Aorta (tissue), 5 donors: ENCODE measurements around the gene HJURP. TPM values are rescaled to one million over a fixed set of nuclear protein-coding genes. Genes with fewer than 3 reads are reported as not detected.

Experiments
- ATAC-seq: fragments of 200-7000 bp; cut with Tn5 transposase; one replicate; pipeline ENCODE4 v1.9.1; 2022; ENCODE audit warnings: moderate library complexity; ENCODE audit not compliant: low FRiP score
- DNase-seq, 2 donors: peaks; one replicate each; pipeline ENCODE4 v3.0.0-alpha.2; 2020
- H3K27ac ChIP-seq, 2 donors: one replicate each; pipeline ENCODE4 v1.5.1; 2013; ENCODE audit warnings: low read length in 2 of 2, mild to moderate bottlenecking in 2 of 2, moderate library complexity in 2 of 2, control low read depth in 1 of 2, inconsistent platforms in 1 of 2, low read depth in 1 of 2
- H3K27me3 ChIP-seq, 2 donors: one replicate each; pipeline ENCODE4 v1.6.1; 2013; ENCODE audit warnings: control low read depth in 1 of 2, low read length in 1 of 2, mild to moderate bottlenecking in 1 of 2, moderate library complexity in 1 of 2; ENCODE audit not compliant: insufficient read depth in 2 of 2, control insufficient read depth in 1 of 2
- H3K36me3 ChIP-seq, 2 donors: one replicate each; pipeline ENCODE4 v1.6.1; 2013; ENCODE audit warnings: control low read depth in 1 of 2, low read length in 1 of 2, mild to moderate bottlenecking in 1 of 2; ENCODE audit not compliant: insufficient read depth in 2 of 2, control insufficient read depth in 1 of 2
- H3K4me1 ChIP-seq, 2 donors: one replicate each; pipeline ENCODE4 v1.6.1; 2013; ENCODE audit warnings: low read length in 2 of 2, control low read depth in 1 of 2, mild to moderate bottlenecking in 1 of 2, moderate library complexity in 1 of 2; ENCODE audit not compliant: insufficient read depth in 2 of 2, control insufficient read depth in 1 of 2
- H3K4me3 ChIP-seq, 2 donors: one replicate each; pipeline ENCODE4 v1.5.1; 2013; ENCODE audit warnings: low read length in 2 of 2, control low read depth in 1 of 2, mild to moderate bottlenecking in 1 of 2
- H3K9me3 ChIP-seq: one replicate; pipeline ENCODE4 v1.6.1; 2013; ENCODE audit warnings: mild to moderate bottlenecking, low read length; ENCODE audit not compliant: control insufficient read depth
- WGBS, 2 donors: extraction: QIAGEN DNeasy Blood & Tissue Kit; methylation state at CpG; one replicate each; pipeline ENCODE4 v1.1.7; 2013; 5-methylcytosine and 5-hydroxymethylcytosine counted together
- intact Hi-C, 2 donors: fragments of 100-400 bp; cut with DNase I; formaldehyde crosslinking; loops; one replicate each; pipeline versions ENCODE4 v1.14.2 to v1.15.0; 2022
- polyA plus RNA-seq, 2 donors: library from polyadenylated mRNA; stranded (reverse); fragments of 200-250 nt; gene quantifications; one replicate each; pipeline ENCODE4 v1.2.3, GENCODE V29; 2013
- total RNA-seq, 2 donors: library from RNA; stranded (reverse); fragmentation: NEBNext Ultra II Directional; extraction: Animal tissue kit (Norgen Biotek cat#: 25700); gene quantifications; one replicate each; pipeline ENCODE4 v1.2.1, GENCODE V29; 2021
- donor health status: healthy with polysubstance abuse.
- donor health status: Bipolar disorder and iron deficiency.
- donor health status: DM: no; HTN: no; CAD: no.
- donor health status: DM: no; HTN: no; CAD: no.
- donor health status: DM: yes; HTN: yes; CAD: no.

HJURP gene
- total and polyA plus RNA-seq, 4 donors: 1.1 TPM; not detected in 2

GRCh38 chr2:233819884-233820773, 34.2 kb downstream of the HJURP start:
- peak; percentile 34 to 52 for DNase-seq
- intact Hi-C loops: no loop called here
- 85 to 87% methylated on average over 18 of the region's 18 CpGs for WGBS, 2 donors

GRCh38 chr2:233818639-233819621, 35.4 kb downstream of the HJURP start:
- ATAC-seq (no peak), DNase-seq (peak; percentile 27 to 59)
- H3K9me3 ChIP-seq: no peaks in the 10 kb centered on the region
- intact Hi-C loops: no loop called here
- H3K27me3 ChIP-seq: no peaks in the 10 kb centered on the region
- H3K36me3 ChIP-seq: no peaks in the 10 kb centered on the region
- WGBS, 2 donors: 75 to 79% methylated on average over 17 of the region's 17 CpGs
- H3K4me1 ChIP-seq: no peaks in the 10 kb centered on the region
- no peak overlapping the region for H3K27ac ChIP-seq
- H3K4me3 ChIP-seq: no peak overlapping the region

More at GRCh38 chr2:233819884-233820773, 34.2 kb downstream of the HJURP start:
- ATAC-seq: no peak
- Histone ChIP-seq H3K36me3 (no peaks in the 10 kb centered on the region), H3K27ac (no peak overlapping the region), H3K9me3 (no peaks in the 10 kb centered on the region), H3K27me3 (no peaks in the 10 kb centered on the region), H3K4me1 (no peaks in the 10 kb centered on the region), H3K4me3 (no peak overlapping the region)

DNA sequence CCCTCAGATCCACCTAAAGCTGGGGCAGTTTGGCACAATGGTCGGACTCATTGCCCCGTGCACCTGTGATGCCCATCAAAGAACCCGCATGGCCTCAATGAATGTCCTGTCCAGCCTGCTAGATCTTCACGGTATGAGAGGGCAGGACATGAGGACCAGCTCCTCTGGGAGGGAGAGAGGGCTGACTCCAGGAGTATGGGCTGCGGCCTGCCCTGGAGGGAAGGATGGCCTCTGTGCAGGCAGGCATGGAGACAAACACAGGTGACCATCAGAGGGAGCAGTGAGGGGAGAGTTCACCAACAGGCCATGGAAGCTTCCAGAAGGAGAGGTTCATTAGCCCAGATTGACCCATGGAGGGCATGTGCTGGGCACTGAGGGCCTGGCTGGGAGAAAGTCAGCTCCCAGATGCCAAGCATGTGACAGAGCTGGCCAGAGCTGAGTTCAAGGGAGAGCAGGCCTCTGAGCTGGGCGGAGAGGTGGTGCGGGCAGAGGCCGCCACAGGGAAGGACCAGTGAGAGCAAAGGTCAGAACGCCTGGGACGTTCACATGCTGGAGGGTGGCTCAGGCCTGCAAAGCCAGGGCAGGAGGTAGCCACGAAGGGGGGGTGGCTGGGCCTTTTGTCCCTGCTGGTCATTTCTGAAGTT, 36.2 kb downstream of the HJURP start:
- WGBS, 2 donors: 94 to 95% methylated on average over 11 of the region's 11 CpGs

DNA sequence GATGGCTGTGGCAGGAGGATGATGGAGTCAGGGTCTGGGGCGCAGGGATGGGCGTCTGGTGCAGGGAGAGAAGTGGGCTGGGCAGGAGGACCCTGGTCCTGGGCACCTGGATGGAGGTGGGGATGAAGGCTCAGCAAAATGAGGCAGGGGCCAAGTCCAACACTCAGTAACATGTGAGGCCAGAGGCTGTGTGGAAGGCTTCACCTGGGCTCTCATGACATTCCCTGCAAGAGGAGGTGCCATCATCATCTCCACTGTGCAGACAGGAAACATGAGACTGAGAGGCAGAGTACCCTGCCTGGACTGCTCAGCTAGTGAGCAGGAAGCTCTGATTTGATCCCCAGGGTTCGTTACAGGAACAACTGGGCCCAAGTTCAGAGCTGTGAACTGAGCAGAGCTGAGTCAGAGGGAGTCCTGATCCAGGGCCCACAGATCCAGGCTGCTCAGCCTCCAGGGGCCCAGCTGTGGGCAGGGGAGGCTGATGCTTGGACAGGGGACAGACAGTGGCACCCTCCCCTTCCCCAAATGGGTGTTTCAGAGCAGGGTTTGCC, 36.9 kb downstream of the HJURP start:
- peak; percentile 19 to 51 for DNase-seq
- WGBS, 2 donors: 81 to 90% methylated on average over 3 of the region's 3 CpGs
- intact Hi-C loops: no loop called here

More for the DNA sequence above, 36.2 kb downstream of the HJURP start:
- ATAC-seq: no peak
- Histone ChIP-seq H3K27me3 (no peaks in the 10 kb centered on the region), H3K4me1 (no peaks in the 10 kb centered on the region), H3K36me3 (no peaks in the 10 kb centered on the region), H3K27ac (no peak overlapping the region), H3K4me3 (no peak overlapping the region), H3K9me3 (no peaks in the 10 kb centered on the region)
- intact Hi-C loops: no loop called here
- DNase-seq: peak; percentile 36 to 56

DNA sequence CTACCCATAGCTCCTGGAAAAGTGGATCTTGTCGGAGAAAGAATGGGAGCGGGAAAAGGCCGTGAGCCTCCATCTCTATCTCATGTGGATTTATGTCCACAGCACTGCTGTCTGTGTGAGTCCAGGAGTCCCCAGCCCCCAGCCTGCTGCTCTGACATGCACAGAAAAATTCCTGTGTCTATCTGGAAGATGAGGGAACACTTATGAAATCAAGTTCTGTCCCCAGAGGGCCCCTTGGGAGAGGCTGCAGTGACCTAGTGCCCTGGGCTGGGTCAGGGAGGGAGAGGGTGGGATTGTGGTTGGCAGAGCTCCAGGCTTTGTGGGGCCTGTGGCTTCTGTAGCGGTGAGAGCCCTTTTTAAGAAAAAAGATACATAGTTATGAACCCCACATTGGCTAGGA, 37.6 kb downstream of the HJURP start:
- intact Hi-C loops: no loop called here
- no peaks in the 10 kb centered on the region for H3K27me3 ChIP-seq
- DNase-seq (peak; percentile 21 to 34), ATAC-seq (no peak)
- H3K36me3 ChIP-seq: no peaks in the 10 kb centered on the region
- no peak overlapping the region for H3K4me3 ChIP-seq
- H3K4me1 ChIP-seq: no peaks in the 10 kb centered on the region
- no peaks in the 10 kb centered on the region for H3K9me3 ChIP-seq
- H3K27ac ChIP-seq: no peak overlapping the region
- WGBS, 2 donors: 80 to 88% methylated on average over 4 of the region's 4 CpGs

More for the DNA sequence above, 36.9 kb downstream of the HJURP start:
- Histone ChIP-seq H3K27ac (no peak overlapping the region), H3K4me1 (no peaks in the 10 kb centered on the region), H3K27me3 (no peaks in the 10 kb centered on the region), H3K4me3 (no peak overlapping the region), H3K9me3 (no peaks in the 10 kb centered on the region), H3K36me3 (no peaks in the 10 kb centered on the region)
- ATAC-seq: peak; percentile 8

- Histone ChIP-seq H3K27me3 (no peaks in the 10 kb centered on the region), H3K9me3 (no peaks in the 10 kb centered on the region), H3K27ac (no peak overlapping the region), H3K4me3 (no peak overlapping the region), H3K36me3 (no peaks in the 10 kb centered on the region), H3K4me1 (no peaks in the 10 kb centered on the region)
- no peak for ATAC-seq
- peak in 1 of 2 donors; percentile 26 for DNase-seq
- WGBS, 2 donors: 44 to 47% methylated on average over 2 of the region's 2 CpGs
- intact Hi-C loops: no loop called here
Measured at GRCh38 chr2:233816334-233816733, 38.0 kb downstream of the HJURP start.

GRCh38 chr2:233815861-233816260, 38.5 kb downstream of the HJURP start:
- ATAC-seq: no peak

More at GRCh38 chr2:233815861-233816260, 38.5 kb downstream of the HJURP start:
- Histone ChIP-seq H3K27ac (no peak overlapping the region), H3K4me3 (no peak overlapping the region), H3K36me3 (no peaks in the 10 kb centered on the region), H3K27me3 (no peaks in the 10 kb centered on the region), H3K4me1 (no peaks in the 10 kb centered on the region), H3K9me3 (no peaks in the 10 kb centered on the region)
- DNase-seq: no peak
- intact Hi-C loops: no loop called here
- whole genome bisulfite sequencing, 2 donors: 47 to 68% methylated on average over 6 of the region's 6 CpGs
